GM23338 (cell line): ENCODE data around the gene SYPL1. TPM values are rescaled to one million over a fixed set of nuclear protein-coding genes. Genes with fewer than 3 reads are reported as not detected.

Experiments used
- ATAC-seq: fragments of 200-7000 bp; cut with Tn5 transposase; 3 replicates; pipeline ENCODE4 v1.9.1; 2020
- DNase-seq: peaks from one replicate; pipeline ENCODE4 v3.0.0-alpha.2; 2015; ENCODE audit warnings: low spot score
- H2AFZ ChIP-seq: fragments of 200-600 bp; sonication (generic); 2 replicates; pipeline ENCODE4 v1.8.0; 2016; ENCODE audit warnings: antibody characterized with exemption, mild to moderate bottlenecking, moderate library complexity
- H3F3A ChIP-seq: fragments of 200-600 bp; sonication (generic); replicated peaks from 2 replicates; pipeline ENCODE4 v1.8.0; 2017; ENCODE audit warnings: antibody characterized with exemption, mixed run types, low read depth
- H3K27ac ChIP-seq: fragments of 200-600 bp; sonication (generic); 2 replicates; pipeline ENCODE4 v1.6.1; 2016; ENCODE audit warnings: low read depth
- H3K27me3 ChIP-seq: fragments of 200-600 bp; sonication (generic); 2 replicates; pipeline ENCODE4 v1.8.0; 2016; ENCODE audit warnings: mild to moderate bottlenecking, mixed run types, moderate library complexity; ENCODE audit not compliant: insufficient read depth
- H3K36me3 ChIP-seq: fragments of 200-600 bp; sonication (generic); 2 replicates; pipeline ENCODE4 v1.8.0; 2016; ENCODE audit warnings: mild to moderate bottlenecking; ENCODE audit not compliant: insufficient read depth
- H3K4me1 ChIP-seq: fragments of 200-600 bp; sonication (generic); 2 replicates; pipeline ENCODE4 v1.8.0; 2016; ENCODE audit warnings: mild to moderate bottlenecking, moderate library complexity; ENCODE audit not compliant: insufficient read depth
- H3K4me2 ChIP-seq: fragments of 200-600 bp; sonication (generic); 2 replicates; pipeline ENCODE4 v1.7.1; 2017; ENCODE audit warnings: mixed run types
- H3K4me3 ChIP-seq: fragments of 200-600 bp; sonication (generic); 2 replicates; pipeline ENCODE4 v1.6.1; 2016; ENCODE audit warnings: mixed run types
- H3K79me2 ChIP-seq: fragments of 200-600 bp; sonication (generic); replicated peaks from 2 replicates; pipeline ENCODE4 v1.8.0; 2017; ENCODE audit warnings: mild to moderate bottlenecking; ENCODE audit not compliant: insufficient read depth
- H3K9me2 ChIP-seq: fragments of 200-600 bp; sonication (generic); 2 replicates; pipeline ENCODE4 v1.8.0; 2017; ENCODE audit not compliant: insufficient read depth
- H4K20me1 ChIP-seq: fragments of 200-600 bp; sonication (generic); replicated peaks from 2 replicates; pipeline ENCODE4 v1.8.0; 2017; ENCODE audit warnings: mild to moderate bottlenecking; ENCODE audit not compliant: insufficient read depth
- H3K27ac Mint-ChIP-seq: 2 replicates; pipeline ENCODE4 v1.8.0; 2020; ENCODE audit warnings: inconsistent platforms, mild to moderate bottlenecking, moderate library complexity, mixed read lengths
- H3K27me3 Mint-ChIP-seq: 3 replicates; pipeline ENCODE4 v1.8.0; 2022; ENCODE audit warnings: low read depth, mild to moderate bottlenecking, moderate library complexity, mixed read lengths, inconsistent platforms; ENCODE audit not compliant: insufficient read depth, poor library complexity
- H3K36me3 Mint-ChIP-seq: 3 replicates; pipeline ENCODE4 v1.8.0; 2021; ENCODE audit warnings: low read depth, mild to moderate bottlenecking, inconsistent platforms, moderate library complexity, mixed read lengths
- H3K4me1 Mint-ChIP-seq: 3 replicates; pipeline ENCODE4 v1.8.0; 2020; ENCODE audit warnings: mild to moderate bottlenecking, inconsistent platforms, mixed read lengths
- H3K4me3 Mint-ChIP-seq: 3 replicates; pipeline ENCODE4 v1.8.0; 2021; ENCODE audit warnings: moderate library complexity, mild to moderate bottlenecking, inconsistent platforms, mixed read lengths
- H3K9me3 Mint-ChIP-seq: 3 replicates; pipeline ENCODE4 v1.8.0; 2020; ENCODE audit warnings: moderate library complexity, mild to moderate bottlenecking, inconsistent platforms, mixed read lengths
- CREB1 ChIP-seq: fragments of 250-450 bp; sonication (Bioruptor Pico); IDR thresholded peaks from 2 replicates; pipeline ENCODE4 v1.5.0; 2020; ENCODE audit warnings: low read depth, mild to moderate bottlenecking, moderate library complexity
- EZH2 ChIP-seq: fragments of 200-600 bp; sonication (generic); IDR thresholded peaks from one replicate; pipeline ENCODE4 v1.8.0; 2017; ENCODE audit warnings: antibody characterized with exemption, mild to moderate bottlenecking, low read depth; ENCODE audit not compliant: unreplicated experiment
- EZH2phosphoT487 ChIP-seq: fragments of 200-600 bp; sonication (generic); IDR thresholded peaks from one replicate; pipeline ENCODE4 v1.8.1; 2018; ENCODE audit warnings: antibody characterized with exemption; ENCODE audit not compliant: unreplicated experiment
- JUNB ChIP-seq: IDR thresholded peaks from one replicate; pipeline ENCODE4 v1.6.1; 2016; ENCODE audit warnings: antibody characterized with exemption; ENCODE audit not compliant: unreplicated experiment
- NANOG ChIP-seq: IDR thresholded peaks from 2 replicates; pipeline ENCODE4 v1.6.1; 2016; ENCODE audit warnings: antibody characterized with exemption, borderline replicate concordance
- POLR2AphosphoS5 ChIP-seq: IDR thresholded peaks from 2 replicates; pipeline ENCODE4 v1.6.1; 2016; ENCODE audit warnings: antibody characterized with exemption, low read depth
- STAT1 ChIP-seq: IDR thresholded peaks from one replicate; pipeline ENCODE4 v1.6.1; 2016; ENCODE audit warnings: antibody characterized with exemption; ENCODE audit not compliant: unreplicated experiment
- ZNF114 ChIP-seq: fragments of 250-450 bp; sonication (Bioruptor Pico); IDR thresholded peaks from 2 replicates; pipeline ENCODE4 v1.5.0; 2020; ENCODE audit warnings: mild to moderate bottlenecking, moderate library complexity
- ZNF331 ChIP-seq: fragments of 250-450 bp; sonication (Bioruptor Pico); IDR thresholded peaks from 2 replicates; pipeline ENCODE4 v1.5.0; 2020; ENCODE audit warnings: low read depth, mild to moderate bottlenecking, moderate library complexity
- polyA plus RNA-seq: library from polyadenylated mRNA; unstranded; fragments of >200 nt; fragmentation: Nextera tagmentation; extraction: Ambion mirVana; gene quantifications from 2 replicates; pipeline ENCODE4 v1.2.1, GENCODE V29; 2016
- total RNA-seq: library from RNA; depleted of rRNA; stranded (reverse); fragments of >200 nt; shearing (Covaris generic); gene quantifications from 2 replicates; pipeline ENCODE4 v1.2.3, GENCODE V29; 2014
- TF ChIP-seq, protein P1 (sequence below), 2 experiments: fragments of 200-600 bp in 1 of 2; sonication (generic) in 1 of 2; conservative IDR thresholded peaks; 2 replicates each; pipeline versions ENCODE4 v1.5.1 to v1.6.1; 2016 to 2017; ENCODE audit warnings: antibody characterized with exemption in 2 of 2, low read depth in 2 of 2, mild to moderate bottlenecking in 2 of 2, moderate library complexity in 1 of 2
- TF ChIP-seq, protein P2 (sequence below): IDR thresholded peaks from 2 replicates; pipeline ENCODE4 v1.6.1; 2016; ENCODE audit warnings: antibody characterized with exemption
- TF ChIP-seq, protein P3 (sequence below): fragments of 250-450 bp; sonication (Bioruptor Pico); IDR thresholded peaks from 2 replicates; pipeline ENCODE4 v1.5.0; 2020; ENCODE audit warnings: mild to moderate bottlenecking, moderate library complexity

SYPL1 gene
- total and polyA plus RNA-seq, 2 experiments from 2014 or later, result 39.3 to 52.7 TPM

DNA sequence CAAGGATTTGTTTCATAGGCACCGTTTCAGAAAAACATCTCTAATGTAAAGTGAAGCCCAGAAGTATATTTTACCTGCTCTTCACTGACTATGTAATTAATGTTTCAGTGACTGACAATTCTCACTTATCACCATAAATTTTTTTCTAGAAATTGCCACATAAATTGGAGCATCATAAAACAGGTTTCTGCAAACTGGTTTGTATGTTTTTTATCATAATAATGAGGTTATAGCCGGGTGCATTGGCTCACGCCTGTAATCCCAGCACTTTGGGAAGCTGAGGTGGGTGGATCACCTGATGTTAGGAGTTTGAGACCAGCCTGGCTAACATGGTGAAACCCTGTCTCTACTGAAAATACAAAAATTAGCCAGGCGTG lies 39.4 kb downstream of the SYPL1 start (continued):
- TF ChIP-seq, protein P1, sequence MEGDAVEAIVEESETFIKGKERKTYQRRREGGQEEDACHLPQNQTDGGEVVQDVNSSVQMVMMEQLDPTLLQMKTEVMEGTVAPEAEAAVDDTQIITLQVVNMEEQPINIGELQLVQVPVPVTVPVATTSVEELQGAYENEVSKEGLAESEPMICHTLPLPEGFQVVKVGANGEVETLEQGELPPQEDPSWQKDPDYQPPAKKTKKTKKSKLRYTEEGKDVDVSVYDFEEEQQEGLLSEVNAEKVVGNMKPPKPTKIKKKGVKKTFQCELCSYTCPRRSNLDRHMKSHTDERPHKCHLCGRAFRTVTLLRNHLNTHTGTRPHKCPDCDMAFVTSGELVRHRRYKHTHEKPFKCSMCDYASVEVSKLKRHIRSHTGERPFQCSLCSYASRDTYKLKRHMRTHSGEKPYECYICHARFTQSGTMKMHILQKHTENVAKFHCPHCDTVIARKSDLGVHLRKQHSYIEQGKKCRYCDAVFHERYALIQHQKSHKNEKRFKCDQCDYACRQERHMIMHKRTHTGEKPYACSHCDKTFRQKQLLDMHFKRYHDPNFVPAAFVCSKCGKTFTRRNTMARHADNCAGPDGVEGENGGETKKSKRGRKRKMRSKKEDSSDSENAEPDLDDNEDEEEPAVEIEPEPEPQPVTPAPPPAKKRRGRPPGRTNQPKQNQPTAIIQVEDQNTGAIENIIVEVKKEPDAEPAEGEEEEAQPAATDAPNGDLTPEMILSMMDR (conservative IDR thresholded peaks at IDR 0.05; ENCODE audit: low read depth in 2 of 2), result no peak
- TF ChIP-seq NANOG, result no peak
- no peak for TF ChIP-seq ZNF114 (CRISPR knock-in tag)
- TF ChIP-seq POLR2AphosphoS5, result no peak
- TF ChIP-seq ZNF331, result no peak
- TF ChIP-seq STAT1, result no peak

DNA sequence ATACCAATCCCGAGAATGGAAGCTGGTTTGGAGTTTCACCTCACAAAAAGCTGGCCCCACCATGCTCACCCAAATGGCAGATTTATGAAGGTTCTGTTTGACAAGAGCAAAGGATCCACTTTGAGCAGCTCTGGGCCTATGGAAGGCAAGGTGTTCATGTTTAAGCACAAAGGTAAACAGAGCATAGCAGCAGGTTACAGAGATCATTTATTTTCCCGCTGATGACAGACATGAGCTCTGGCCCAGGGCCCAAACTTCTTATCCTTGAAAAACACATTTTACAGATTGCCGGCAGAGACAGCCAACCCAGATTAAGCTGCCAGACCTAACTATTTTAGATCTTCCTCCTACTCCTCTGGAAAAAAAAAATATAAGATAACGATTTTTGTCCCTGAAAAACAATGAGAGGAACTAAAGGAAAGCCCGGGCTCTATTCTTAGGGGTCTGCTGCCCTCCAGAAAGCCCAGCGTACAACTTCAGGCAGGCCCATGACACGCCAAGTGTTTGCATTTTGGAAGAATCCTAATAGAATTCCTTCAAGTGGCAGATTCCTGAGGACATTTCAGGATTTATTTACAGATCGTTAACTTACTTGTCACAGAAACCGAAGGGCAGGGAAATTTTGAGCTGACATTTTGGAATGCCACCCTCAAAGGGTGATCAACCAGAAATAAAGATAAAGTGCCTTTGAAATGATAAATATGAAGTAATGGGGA lies 40.0 kb downstream of the SYPL1 start:
- ATAC-seq, result no peak
- Histone ChIP-seq H3K79me2 (no peaks in the 10 kb centered on the region), H3K27ac (no peak overlapping the region), H3K4me1 (peaks cover 13% of the 10 kb centered on the region; the same call in 1 of the 2 replicates), H2AFZ (peak overlapping the region; percentile 97), H3K36me3 (no peaks in the 10 kb centered on the region), H3K4me3 (no peak overlapping the region), H3F3A (0 out of 2 replicates have a peak, but pooled peaks cover 7% of the 10 kb centered on the region), H3K4me2 (no peak overlapping the region), H3K9me2 (no peaks in the 10 kb centered on the region), H3K27me3 (no peaks in the 10 kb centered on the region), H4K20me1 (no peaks in the 10 kb centered on the region)
- no peaks in the 10 kb centered on the region for H3K9me3 Mint-ChIP-seq
- no peak overlapping the region for H3K4me3 Mint-ChIP-seq
- no peaks in the 10 kb centered on the region for H3K36me3 Mint-ChIP-seq
- H3K27ac Mint-ChIP-seq, result no peak overlapping the region
- no peak for DNase-seq
- no peaks in the 10 kb centered on the region for H3K27me3 Mint-ChIP-seq
- peaks cover 15% of the 10 kb centered on the region for H3K4me1 Mint-ChIP-seq
- TF ChIP-seq POLR2AphosphoS5, result no peak
- TF ChIP-seq, protein P2, sequence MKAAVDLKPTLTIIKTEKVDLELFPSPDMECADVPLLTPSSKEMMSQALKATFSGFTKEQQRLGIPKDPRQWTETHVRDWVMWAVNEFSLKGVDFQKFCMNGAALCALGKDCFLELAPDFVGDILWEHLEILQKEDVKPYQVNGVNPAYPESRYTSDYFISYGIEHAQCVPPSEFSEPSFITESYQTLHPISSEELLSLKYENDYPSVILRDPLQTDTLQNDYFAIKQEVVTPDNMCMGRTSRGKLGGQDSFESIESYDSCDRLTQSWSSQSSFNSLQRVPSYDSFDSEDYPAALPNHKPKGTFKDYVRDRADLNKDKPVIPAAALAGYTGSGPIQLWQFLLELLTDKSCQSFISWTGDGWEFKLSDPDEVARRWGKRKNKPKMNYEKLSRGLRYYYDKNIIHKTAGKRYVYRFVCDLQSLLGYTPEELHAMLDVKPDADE, result no peak
- TF ChIP-seq STAT1, result no peak
- TF ChIP-seq EZH2phosphoT487, result no peak
- no peak for TF ChIP-seq JUNB
- no peak for TF ChIP-seq NANOG
- no peak for TF ChIP-seq EZH2
- TF ChIP-seq, protein P1 (conservative IDR thresholded peaks at IDR 0.05; ENCODE audit: low read depth in 2 of 2), result no peak
- no peak for TF ChIP-seq CREB1 (CRISPR knock-in tag)
- TF ChIP-seq, protein P3, sequence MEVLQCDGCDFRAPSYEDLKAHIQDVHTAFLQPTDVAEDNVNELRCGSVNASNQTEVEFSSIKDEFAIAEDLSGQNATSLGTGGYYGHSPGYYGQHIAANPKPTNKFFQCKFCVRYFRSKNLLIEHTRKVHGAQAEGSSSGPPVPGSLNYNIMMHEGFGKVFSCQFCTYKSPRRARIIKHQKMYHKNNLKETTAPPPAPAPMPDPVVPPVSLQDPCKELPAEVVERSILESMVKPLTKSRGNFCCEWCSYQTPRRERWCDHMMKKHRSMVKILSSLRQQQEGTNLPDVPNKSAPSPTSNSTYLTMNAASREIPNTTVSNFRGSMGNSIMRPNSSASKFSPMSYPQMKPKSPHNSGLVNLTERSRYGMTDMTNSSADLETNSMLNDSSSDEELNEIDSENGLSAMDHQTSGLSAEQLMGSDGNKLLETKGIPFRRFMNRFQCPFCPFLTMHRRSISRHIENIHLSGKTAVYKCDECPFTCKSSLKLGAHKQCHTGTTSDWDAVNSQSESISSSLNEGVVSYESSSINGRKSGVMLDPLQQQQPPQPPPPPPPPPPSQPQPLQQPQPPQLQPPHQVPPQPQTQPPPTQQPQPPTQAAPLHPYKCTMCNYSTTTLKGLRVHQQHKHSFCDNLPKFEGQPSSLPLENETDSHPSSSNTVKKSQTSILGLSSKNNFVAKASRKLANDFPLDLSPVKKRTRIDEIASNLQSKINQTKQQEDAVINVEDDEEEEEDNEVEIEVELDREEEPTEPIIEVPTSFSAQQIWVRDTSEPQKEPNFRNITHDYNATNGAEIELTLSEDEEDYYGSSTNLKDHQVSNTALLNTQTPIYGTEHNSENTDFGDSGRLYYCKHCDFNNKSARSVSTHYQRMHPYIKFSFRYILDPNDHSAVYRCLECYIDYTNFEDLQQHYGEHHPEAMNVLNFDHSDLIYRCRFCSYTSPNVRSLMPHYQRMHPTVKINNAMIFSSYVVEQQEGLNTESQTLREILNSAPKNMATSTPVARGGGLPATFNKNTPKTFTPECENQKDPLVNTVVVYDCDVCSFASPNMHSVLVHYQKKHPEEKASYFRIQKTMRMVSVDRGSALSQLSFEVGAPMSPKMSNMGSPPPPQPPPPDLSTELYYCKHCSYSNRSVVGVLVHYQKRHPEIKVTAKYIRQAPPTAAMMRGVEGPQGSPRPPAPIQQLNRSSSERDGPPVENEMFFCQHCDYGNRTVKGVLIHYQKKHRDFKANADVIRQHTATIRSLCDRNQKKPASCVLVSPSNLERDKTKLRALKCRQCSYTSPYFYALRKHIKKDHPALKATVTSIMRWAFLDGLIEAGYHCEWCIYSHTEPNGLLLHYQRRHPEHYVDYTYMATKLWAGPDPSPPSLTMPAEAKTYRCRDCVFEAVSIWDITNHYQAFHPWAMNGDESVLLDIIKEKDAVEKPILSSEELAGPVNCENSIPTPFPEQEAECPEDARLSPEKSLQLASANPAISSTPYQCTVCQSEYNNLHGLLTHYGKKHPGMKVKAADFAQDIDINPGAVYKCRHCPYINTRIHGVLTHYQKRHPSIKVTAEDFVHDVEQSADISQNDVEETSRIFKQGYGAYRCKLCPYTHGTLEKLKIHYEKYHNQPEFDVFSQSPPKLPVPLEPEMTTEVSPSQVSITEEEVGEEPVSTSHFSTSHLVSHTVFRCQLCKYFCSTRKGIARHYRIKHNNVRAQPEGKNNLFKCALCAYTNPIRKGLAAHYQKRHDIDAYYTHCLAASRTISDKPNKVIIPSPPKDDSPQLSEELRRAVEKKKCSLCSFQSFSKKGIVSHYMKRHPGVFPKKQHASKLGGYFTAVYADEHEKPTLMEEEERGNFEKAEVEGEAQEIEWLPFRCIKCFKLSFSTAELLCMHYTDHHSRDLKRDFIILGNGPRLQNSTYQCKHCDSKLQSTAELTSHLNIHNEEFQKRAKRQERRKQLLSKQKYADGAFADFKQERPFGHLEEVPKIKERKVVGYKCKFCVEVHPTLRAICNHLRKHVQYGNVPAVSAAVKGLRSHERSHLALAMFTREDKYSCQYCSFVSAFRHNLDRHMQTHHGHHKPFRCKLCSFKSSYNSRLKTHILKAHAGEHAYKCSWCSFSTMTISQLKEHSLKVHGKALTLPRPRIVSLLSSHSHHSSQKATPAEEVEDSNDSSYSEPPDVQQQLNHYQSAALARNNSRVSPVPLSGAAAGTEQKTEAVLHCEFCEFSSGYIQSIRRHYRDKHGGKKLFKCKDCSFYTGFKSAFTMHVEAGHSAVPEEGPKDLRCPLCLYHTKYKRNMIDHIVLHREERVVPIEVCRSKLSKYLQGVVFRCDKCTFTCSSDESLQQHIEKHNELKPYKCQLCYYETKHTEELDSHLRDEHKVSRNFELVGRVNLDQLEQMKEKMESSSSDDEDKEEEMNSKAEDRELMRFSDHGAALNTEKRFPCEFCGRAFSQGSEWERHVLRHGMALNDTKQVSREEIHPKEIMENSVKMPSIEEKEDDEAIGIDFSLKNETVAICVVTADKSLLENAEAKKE (CRISPR knock-in tag), result no peak
- TF ChIP-seq ZNF331, result no peak
